ENCODE measurements around the gene MZT1. TPM values are rescaled to one million over a fixed set of nuclear protein-coding genes. Genes with fewer than 3 reads are reported as not detected.

Gene MZT1
- total RNA-seq, 1 experiment from 2014 or later = 38.9 TPM

GRCh38 chr13:72696579-72696978, 30.9 kb downstream of the MZT1 start:
- H3K36me3 ChIP-seq (ENCODE audit: insufficient read depth, low read length, poor library complexity, severe bottlenecking) = no peaks in the 10 kb centered on the region
- intact Hi-C loops (cut with micrococcal nuclease; ENCODE audit: unreplicated experiment) = loop anchor here (2.0 kb wide), 1 partner anchor 54 kb away; no protein-coding TSS in a partner anchor
- peaks cover 3% of the 10 kb centered on the region for H3K9me3 ChIP-seq (ENCODE audit: low read depth, low read length, poor library complexity, severe bottlenecking)
- no peak overlapping the region for H3K27ac ChIP-seq (ENCODE audit: low read depth, low read length, poor library complexity, severe bottlenecking)
- H3K4me1 ChIP-seq (ENCODE audit: insufficient read depth, low read length, poor library complexity, severe bottlenecking) = peaks cover 6% of the 10 kb centered on the region
- H3K4me3 ChIP-seq (ENCODE audit: low read depth, low read length, poor library complexity, severe bottlenecking) = no peak overlapping the region
- ChIA-PET POLR2A (ENCODE audit: low non-redundant PET) (no interaction called here), CTCF (interaction anchor here (1.0 kb wide), 1 partner anchor 53 kb away, joined by 3 read pairs; no protein-coding TSS in a partner anchor)
- DNase-seq (ENCODE audit: low spot score) = peak; percentile 24
- H3K27me3 ChIP-seq (replicated peaks; ENCODE audit: insufficient read depth, low read depth, low read length, poor library complexity) = no peaks in the 10 kb centered on the region
- TF ChIP-seq EZH2 (IDR thresholded peaks at IDR 0.05; ENCODE audit: borderline replicate concordance, low read depth, low read length, poor library complexity, severe bottlenecking) = no peak
- peak; percentile 63 for TF ChIP-seq CTCF (conservative IDR thresholded peaks at IDR 0.05; ENCODE audit: low read depth, low read length)
- BruUV-seq (replicated peaks) = no TSS peak

- Histone ChIP-seq H3K36me3 (ENCODE audit: insufficient read depth, low read length, poor library complexity, severe bottlenecking) (no peaks in the 10 kb centered on the region), H3K27me3 (replicated peaks; ENCODE audit: insufficient read depth, low read depth, low read length, poor library complexity) (no peaks in the 10 kb centered on the region), H3K4me3 (ENCODE audit: low read depth, low read length, poor library complexity, severe bottlenecking) (no peak overlapping the region), H3K4me1 (ENCODE audit: insufficient read depth, low read length, poor library complexity, severe bottlenecking) (peaks cover 6% of the 10 kb centered on the region), H3K27ac (ENCODE audit: low read depth, low read length, poor library complexity, severe bottlenecking) (no peak overlapping the region), H3K9me3 (ENCODE audit: low read depth, low read length, poor library complexity, severe bottlenecking) (peaks cover 3% of the 10 kb centered on the region)
- DNase-seq (ENCODE audit: low spot score) = peak; percentile 41
- intact Hi-C loops (cut with micrococcal nuclease; ENCODE audit: unreplicated experiment) = no loop called here
- TF ChIP-seq CTCF (conservative IDR thresholded peaks at IDR 0.05; ENCODE audit: low read depth, low read length) (no peak), EZH2 (IDR thresholded peaks at IDR 0.05; ENCODE audit: borderline replicate concordance, low read depth, low read length, poor library complexity, severe bottlenecking) (no peak)
- ChIA-PET POLR2A (ENCODE audit: low non-redundant PET) (no interaction called here), CTCF (no interaction called here)
- no TSS peak for BruUV-seq (replicated peaks)
Observed at GRCh38 chr13:72694314-72694713, 33.1 kb downstream of the MZT1 start.

GRCh38 chr13:72693832-72694231, 33.6 kb downstream of the MZT1 start:
- DNase-seq (ENCODE audit: low spot score) = no peak
- BruUV-seq (replicated peaks) = no TSS peak
- POLR2A ChIA-PET (ENCODE audit: low non-redundant PET) = no interaction called here
- Histone ChIP-seq H3K9me3 (ENCODE audit: low read depth, low read length, poor library complexity, severe bottlenecking) (peaks cover 3% of the 10 kb centered on the region), H3K4me1 (ENCODE audit: insufficient read depth, low read length, poor library complexity, severe bottlenecking) (peaks cover 6% of the 10 kb centered on the region), H3K36me3 (ENCODE audit: insufficient read depth, low read length, poor library complexity, severe bottlenecking) (no peaks in the 10 kb centered on the region), H3K27me3 (replicated peaks; ENCODE audit: insufficient read depth, low read depth, low read length, poor library complexity) (no peaks in the 10 kb centered on the region), H3K27ac (ENCODE audit: low read depth, low read length, poor library complexity, severe bottlenecking) (no peak overlapping the region), H3K4me3 (ENCODE audit: low read depth, low read length, poor library complexity, severe bottlenecking) (no peak overlapping the region)
- CTCF ChIA-PET = interaction anchor here (0.7 kb wide), 1 partner anchor 822 kb away, joined by 6 read pairs; no protein-coding TSS in a partner anchor
- intact Hi-C loops (cut with micrococcal nuclease; ENCODE audit: unreplicated experiment) = no loop called here
- TF ChIP-seq EZH2 (IDR thresholded peaks at IDR 0.05; ENCODE audit: borderline replicate concordance, low read depth, low read length, poor library complexity, severe bottlenecking) = no peak
- TF ChIP-seq CTCF (conservative IDR thresholded peaks at IDR 0.05; ENCODE audit: low read depth, low read length) = no peak

All from A673 (cell line).